22Rv1 (cell line): ENCODE measurements around the gene OR52N1.

ENCODE experiments used
- H3K27ac ChIP-seq: fragments of 450-650 bp; 2 replicates; pipeline ENCODE4 v1.5.1; 2017
- ZFX ChIP-seq: fragments of 450-650 bp; IDR thresholded peaks from 2 replicates; pipeline ENCODE4 v1.6.1; 2017; ENCODE audit warnings: antibody characterized with exemption, borderline replicate concordance
- TF ChIP-seq, protein P1 (sequence below): fragments of 450-650 bp; IDR thresholded peaks from 2 replicates; pipeline ENCODE4 v1.5.1; 2017; ENCODE audit warnings: mild to moderate bottlenecking

OR52N1 gene

DNA sequence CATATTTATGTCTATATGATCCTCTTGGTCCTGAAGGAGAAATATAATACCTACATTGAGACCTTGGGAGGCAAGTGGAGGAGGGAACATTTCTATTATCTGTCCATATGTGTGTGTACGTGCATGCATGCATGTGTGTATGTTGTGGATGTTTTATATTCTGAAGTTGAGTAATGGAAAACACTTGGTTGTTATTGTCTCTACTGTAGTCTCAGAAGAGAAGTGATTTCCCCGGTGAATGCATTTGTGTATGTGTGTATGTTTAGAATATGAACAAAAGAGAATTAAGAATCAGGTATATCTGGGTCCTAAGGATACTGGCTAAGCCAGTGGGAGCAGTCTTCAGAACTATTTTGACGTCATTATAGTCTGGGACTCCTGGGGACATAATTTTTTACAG lies at the start of gene OR52N1:
OR52N1 (minus strand) TSS at position 101 of the 400 bp plus-strand sequence. CDS start 2,449 bp downstream, outside the sequence.
- no peak within 1 kb of the TSS for H3K27ac ChIP-seq
- TF ChIP-seq, protein P1, sequence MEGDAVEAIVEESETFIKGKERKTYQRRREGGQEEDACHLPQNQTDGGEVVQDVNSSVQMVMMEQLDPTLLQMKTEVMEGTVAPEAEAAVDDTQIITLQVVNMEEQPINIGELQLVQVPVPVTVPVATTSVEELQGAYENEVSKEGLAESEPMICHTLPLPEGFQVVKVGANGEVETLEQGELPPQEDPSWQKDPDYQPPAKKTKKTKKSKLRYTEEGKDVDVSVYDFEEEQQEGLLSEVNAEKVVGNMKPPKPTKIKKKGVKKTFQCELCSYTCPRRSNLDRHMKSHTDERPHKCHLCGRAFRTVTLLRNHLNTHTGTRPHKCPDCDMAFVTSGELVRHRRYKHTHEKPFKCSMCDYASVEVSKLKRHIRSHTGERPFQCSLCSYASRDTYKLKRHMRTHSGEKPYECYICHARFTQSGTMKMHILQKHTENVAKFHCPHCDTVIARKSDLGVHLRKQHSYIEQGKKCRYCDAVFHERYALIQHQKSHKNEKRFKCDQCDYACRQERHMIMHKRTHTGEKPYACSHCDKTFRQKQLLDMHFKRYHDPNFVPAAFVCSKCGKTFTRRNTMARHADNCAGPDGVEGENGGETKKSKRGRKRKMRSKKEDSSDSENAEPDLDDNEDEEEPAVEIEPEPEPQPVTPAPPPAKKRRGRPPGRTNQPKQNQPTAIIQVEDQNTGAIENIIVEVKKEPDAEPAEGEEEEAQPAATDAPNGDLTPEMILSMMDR = no peak
- no peak for TF ChIP-seq ZFX

GRCh38 chr11:5837695-5838094 lies 46.6 kb upstream of the OR52N1 start:
- no peak for TF ChIP-seq ZFX
- TF ChIP-seq, protein P1 = no peak
- H3K27ac ChIP-seq = no peak overlapping the region

DNA sequence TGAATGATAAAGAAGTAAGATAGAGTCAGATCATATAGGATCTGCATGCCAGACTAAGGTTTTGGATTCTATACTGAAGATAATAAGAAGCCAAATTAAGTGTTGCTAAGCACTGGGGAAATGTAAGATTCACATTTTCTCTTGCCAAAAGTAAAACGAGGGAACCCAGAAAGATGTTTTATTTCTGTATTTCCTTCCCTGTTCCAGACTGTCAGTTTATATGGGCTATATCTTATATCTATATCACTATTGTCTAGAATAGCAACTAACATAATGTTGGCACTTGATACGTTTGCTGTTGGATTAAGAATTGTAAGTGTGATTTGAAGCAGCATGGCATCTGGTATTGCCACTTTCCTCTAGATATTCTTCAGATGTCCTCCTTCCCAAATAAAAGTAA lies 42.4 kb upstream of the OR52N1 start:
- TF ChIP-seq, protein P1 = no peak
- TF ChIP-seq ZFX = no peak
- no peak overlapping the region for H3K27ac ChIP-seq

GRCh38 chr11:5831196-5831829 lies 40.2 kb upstream of the OR52N1 start:
- H3K27ac ChIP-seq = no peak overlapping the region
- no peak for TF ChIP-seq ZFX
- TF ChIP-seq, protein P1 = no peak

- no peak overlapping the region for H3K27ac ChIP-seq
- no peak for TF ChIP-seq ZFX
- TF ChIP-seq, protein P1 = no peak
These were observed 27.3 kb upstream of the OR52N1 start for GRCh38 chr11:5818245-5818886.

- H3K27ac ChIP-seq = no peak overlapping the region
- TF ChIP-seq ZFX = no peak
- TF ChIP-seq, protein P1 = no peak
These were observed 24.5 kb upstream of the OR52N1 start for GRCh38 chr11:5815534-5815933.
